ENCODE measurements around the gene TRIM3. TPM values are rescaled to one million over a fixed set of nuclear protein-coding genes. Genes with fewer than 3 reads are reported as not detected.

TRIM3 gene
- total RNA-seq, 3 donors from 2014 or later: 21.6 to 43.9 (median 32.6) TPM

GRCh38 chr11:6497069-6497839 is 23.5 kb upstream of the TRIM3 start, which contains the start of gene DNHD1:
Gene DNHD1, plus strand, starts transcription at chr11:6497280. Its CDS starts 936 bp downstream, at chr11:6498216.
- Histone ChIP-seq H3K4me3 (no peak within 1 kb of the TSS), H3K27ac (no peak within 1 kb of the TSS), H3K9me3 (no peaks in the 10 kb centered on the region), H3K4me1 (no peaks in the 10 kb centered on the region), H3K27me3 (no peaks in the 10 kb centered on the region), H3K36me3 (no peaks in the 10 kb centered on the region)
- TF ChIP-seq POLR2AphosphoS5 (IDR thresholded peaks at IDR 0.05) (no peak), POLR2A (IDR thresholded peaks at IDR 0.05) (no peak), CTCF (IDR thresholded peaks at IDR 0.05) (no peak)
- no peak for DNase-seq (ENCODE audit: low spot score in 2 of 2)
- intact Hi-C loops (cut with DNase I; ENCODE audit: low total_unique reads): no loop called here

GRCh38 chr11:6489306-6489705 is 15.6 kb upstream of the TRIM3 start:
- Histone ChIP-seq H3K4me1 (no peaks in the 10 kb centered on the region), H3K9me3 (no peaks in the 10 kb centered on the region), H3K4me3 (no peak overlapping the region), H3K36me3 (no peaks in the 10 kb centered on the region), H3K27ac (no peak overlapping the region), H3K27me3 (no peaks in the 10 kb centered on the region)
- no peak for DNase-seq (ENCODE audit: low spot score in 2 of 2)
- intact Hi-C loops (cut with DNase I; ENCODE audit: low total_unique reads): no loop called here
- no peak for TF ChIP-seq POLR2AphosphoS5 (IDR thresholded peaks at IDR 0.05)
- TF ChIP-seq POLR2A (IDR thresholded peaks at IDR 0.05): no peak
- no peak for TF ChIP-seq CTCF (IDR thresholded peaks at IDR 0.05)

DNA sequence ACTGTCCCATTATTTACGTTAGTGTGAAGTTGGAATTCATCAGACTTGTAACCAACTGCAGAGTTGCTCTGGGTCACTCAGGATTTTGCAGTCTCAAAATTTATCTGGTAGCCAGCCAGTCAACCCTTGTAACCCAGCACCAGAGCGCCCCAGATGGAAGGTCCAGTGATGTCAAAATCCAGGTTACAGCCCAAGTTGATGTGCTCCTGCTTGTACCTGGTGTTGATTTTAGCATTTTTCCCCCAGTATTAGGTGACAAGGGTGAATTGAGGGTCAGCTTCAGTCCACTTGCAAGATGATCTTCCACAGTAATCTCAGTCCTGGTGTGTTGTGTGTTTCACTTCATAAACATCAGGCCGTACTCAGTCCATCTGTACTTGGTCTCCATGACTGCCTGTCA is 15.1 kb upstream of the TRIM3 start:
- H3K36me3 ChIP-seq: no peaks in the 10 kb centered on the region
- H3K4me1 ChIP-seq: no peaks in the 10 kb centered on the region
- no peaks in the 10 kb centered on the region for H3K27me3 ChIP-seq
- no peaks in the 10 kb centered on the region for H3K9me3 ChIP-seq
- TF ChIP-seq POLR2AphosphoS5 (IDR thresholded peaks at IDR 0.05) (no peak), POLR2A (IDR thresholded peaks at IDR 0.05) (no peak), CTCF (IDR thresholded peaks at IDR 0.05) (no peak)
- intact Hi-C loops (cut with DNase I; ENCODE audit: low total_unique reads): no loop called here
- DNase-seq (ENCODE audit: low spot score in 2 of 2): no peak
- H3K4me3 ChIP-seq: no peak overlapping the region
- no peak overlapping the region for H3K27ac ChIP-seq

- no peak overlapping the region for H3K4me3 ChIP-seq
- no peaks in the 10 kb centered on the region for H3K36me3 ChIP-seq
- intact Hi-C loops (cut with DNase I; ENCODE audit: low total_unique reads): no loop called here
- H3K9me3 ChIP-seq: no peaks in the 10 kb centered on the region
- DNase-seq (ENCODE audit: low spot score in 2 of 2): no peak
- no peaks in the 10 kb centered on the region for H3K27me3 ChIP-seq
- no peaks in the 10 kb centered on the region for H3K4me1 ChIP-seq
- H3K27ac ChIP-seq: no peak overlapping the region
- TF ChIP-seq CTCF (IDR thresholded peaks at IDR 0.05) (no peak), POLR2AphosphoS5 (IDR thresholded peaks at IDR 0.05) (no peak), POLR2A (IDR thresholded peaks at IDR 0.05) (no peak)
Measured at GRCh38 chr11:6488342-6488741, 14.6 kb upstream of the TRIM3 start.

DNA sequence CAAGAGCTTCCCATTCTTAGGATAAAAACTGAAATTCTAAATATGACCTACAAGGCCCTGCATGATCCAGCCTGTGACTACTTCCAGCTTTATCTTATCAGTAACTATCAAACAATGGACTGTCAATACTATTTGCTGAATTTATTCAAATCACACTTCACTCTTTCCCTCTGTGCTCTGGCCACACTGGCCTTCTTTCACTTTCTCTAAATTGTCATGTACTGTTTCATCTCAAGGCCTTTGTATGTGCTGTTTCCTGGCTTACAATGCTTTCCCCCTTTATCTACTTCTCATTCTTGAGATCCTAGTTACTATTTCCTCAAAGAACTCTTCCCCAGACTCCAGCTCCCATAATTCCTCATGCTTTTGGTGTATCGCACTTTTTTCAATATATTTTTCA is 13.2 kb upstream of the TRIM3 start:
- H3K27ac ChIP-seq: no peak overlapping the region
- H3K9me3 ChIP-seq: no peaks in the 10 kb centered on the region
- no peaks in the 10 kb centered on the region for H3K27me3 ChIP-seq
- intact Hi-C loops (cut with DNase I; ENCODE audit: low total_unique reads): no loop called here
- no peak for DNase-seq (ENCODE audit: low spot score in 2 of 2)
- peaks cover 0 to 7% of the 10 kb centered on the region in 2 donors for H3K4me1 ChIP-seq
- no peak overlapping the region for H3K4me3 ChIP-seq
- no peaks in the 10 kb centered on the region for H3K36me3 ChIP-seq
- TF ChIP-seq CTCF (IDR thresholded peaks at IDR 0.05): no peak
- no peak for TF ChIP-seq POLR2AphosphoS5 (IDR thresholded peaks at IDR 0.05)
- no peak for TF ChIP-seq POLR2A (IDR thresholded peaks at IDR 0.05)

Data from breast epithelium (tissue), 4 donors.